Measurements from ENCODE around the gene LDLRAD4.

The LDLRAD4 gene

GRCh38 chr18:13393338-13393737 is 174.8 kb downstream of the LDLRAD4 start:
- DNase-seq (ENCODE audit: extremely low spot score) = no peak
- no peak for TF ChIP-seq SP1 (IDR thresholded peaks at IDR 0.05)
- no peak for TF ChIP-seq TARDBP (IDR thresholded peaks at IDR 0.05)
- no peak for TF ChIP-seq ARNT (IDR thresholded peaks at IDR 0.05)
- TF ChIP-seq CTBP1 (IDR thresholded peaks at IDR 0.05; ENCODE audit: borderline replicate concordance) = no peak
- TF ChIP-seq LEF1 (IDR thresholded peaks at IDR 0.05; ENCODE audit: borderline replicate concordance) = no peak
- TF ChIP-seq FOXK2 (IDR thresholded peaks at IDR 0.05) = no peak
- no peak for TF ChIP-seq NFRKB (IDR thresholded peaks at IDR 0.05)
- TF ChIP-seq, protein P1, sequence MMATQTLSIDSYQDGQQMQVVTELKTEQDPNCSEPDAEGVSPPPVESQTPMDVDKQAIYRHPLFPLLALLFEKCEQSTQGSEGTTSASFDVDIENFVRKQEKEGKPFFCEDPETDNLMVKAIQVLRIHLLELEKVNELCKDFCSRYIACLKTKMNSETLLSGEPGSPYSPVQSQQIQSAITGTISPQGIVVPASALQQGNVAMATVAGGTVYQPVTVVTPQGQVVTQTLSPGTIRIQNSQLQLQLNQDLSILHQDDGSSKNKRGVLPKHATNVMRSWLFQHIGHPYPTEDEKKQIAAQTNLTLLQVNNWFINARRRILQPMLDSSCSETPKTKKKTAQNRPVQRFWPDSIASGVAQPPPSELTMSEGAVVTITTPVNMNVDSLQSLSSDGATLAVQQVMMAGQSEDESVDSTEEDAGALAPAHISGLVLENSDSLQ (IDR thresholded peaks at IDR 0.05) = no peak
- TF ChIP-seq FOXA1 (IDR thresholded peaks at IDR 0.05) = no peak
- TF ChIP-seq SUZ12 (IDR thresholded peaks at IDR 0.05) = no peak
- TF ChIP-seq ZNF384 (IDR thresholded peaks at IDR 0.05) = no peak
- no peak for TF ChIP-seq BHLHE40 (IDR thresholded peaks at IDR 0.05; ENCODE audit: borderline replicate concordance)
- TF ChIP-seq ELF4 (IDR thresholded peaks at IDR 0.05) = no peak
- TF ChIP-seq FOXM1 (IDR thresholded peaks at IDR 0.05; ENCODE audit: borderline replicate concordance) = no peak
- no peak for TF ChIP-seq L3MBTL2 (conservative IDR thresholded peaks at IDR 0.05)
- TF ChIP-seq HDGF (IDR thresholded peaks at IDR 0.05; ENCODE audit: borderline replicate concordance) = no peak
- ChIA-PET CTCF (no interaction called here), POLR2A (no interaction called here)

GRCh38 chr18:13394801-13395200 is 176.2 kb downstream of the LDLRAD4 start:
- POLR2A ChIA-PET = no interaction called here
- DNase-seq (ENCODE audit: extremely low spot score) = no peak
- CTCF ChIA-PET = no interaction called here
- TF ChIP-seq BHLHE40 (IDR thresholded peaks at IDR 0.05; ENCODE audit: borderline replicate concordance) (no peak), LEF1 (IDR thresholded peaks at IDR 0.05; ENCODE audit: borderline replicate concordance) (no peak), NFRKB (IDR thresholded peaks at IDR 0.05) (no peak), ZNF384 (IDR thresholded peaks at IDR 0.05) (no peak), CTBP1 (IDR thresholded peaks at IDR 0.05; ENCODE audit: borderline replicate concordance) (no peak), HDGF (IDR thresholded peaks at IDR 0.05; ENCODE audit: borderline replicate concordance) (no peak)
- TF ChIP-seq, protein P1 (IDR thresholded peaks at IDR 0.05) = no peak

- POLR2A ChIA-PET = no interaction called here
- TF ChIP-seq, protein P1 (IDR thresholded peaks at IDR 0.05) = no peak
- TF ChIP-seq ARNT (IDR thresholded peaks at IDR 0.05) = no peak
- no peak for TF ChIP-seq SUZ12 (IDR thresholded peaks at IDR 0.05)
- no peak for TF ChIP-seq SP1 (IDR thresholded peaks at IDR 0.05)
- no peak for TF ChIP-seq NFRKB (IDR thresholded peaks at IDR 0.05)
- TF ChIP-seq LEF1 (IDR thresholded peaks at IDR 0.05; ENCODE audit: borderline replicate concordance) = no peak
- no peak for TF ChIP-seq TARDBP (IDR thresholded peaks at IDR 0.05)
- no peak for TF ChIP-seq BHLHE40 (IDR thresholded peaks at IDR 0.05; ENCODE audit: borderline replicate concordance)
- TF ChIP-seq FOXM1 (IDR thresholded peaks at IDR 0.05; ENCODE audit: borderline replicate concordance) = no peak
- no peak for TF ChIP-seq ZNF384 (IDR thresholded peaks at IDR 0.05)
- no peak for TF ChIP-seq FOXK2 (IDR thresholded peaks at IDR 0.05)
- CTCF ChIA-PET = no interaction called here
- DNase-seq (ENCODE audit: extremely low spot score) = no peak
Observed at GRCh38 chr18:13395577-13395976, 177.0 kb downstream of the LDLRAD4 start.

- POLR2A ChIA-PET = no interaction called here
- CTCF ChIA-PET = no interaction called here
- TF ChIP-seq FOXA1 (IDR thresholded peaks at IDR 0.05) = no peak
- no peak for DNase-seq (ENCODE audit: extremely low spot score)
Observed at GRCh38 chr18:13397504-13398163, 179.1 kb downstream of the LDLRAD4 start.

DNA sequence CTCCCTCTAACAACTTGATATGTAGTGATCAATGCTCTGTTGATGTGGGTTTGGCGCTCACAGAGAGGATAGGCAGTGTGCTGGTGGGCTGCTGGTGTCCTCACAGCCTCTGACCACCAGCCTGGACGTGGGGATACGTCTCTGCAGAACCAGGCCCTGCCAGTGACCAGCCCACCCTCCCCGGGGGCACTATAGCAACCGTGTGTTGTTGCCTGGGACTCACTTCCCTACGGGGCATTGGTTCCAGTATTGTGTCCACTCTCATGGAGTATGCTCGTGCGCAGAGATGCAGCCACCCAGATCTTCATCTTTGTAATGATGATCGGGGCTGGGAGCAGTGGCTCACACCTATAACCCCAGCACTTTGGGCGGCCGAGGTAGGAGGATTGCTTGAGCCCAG is 180.1 kb downstream of the LDLRAD4 start:
- ChIA-PET CTCF (no interaction called here), POLR2A (no interaction called here)
- DNase-seq (ENCODE audit: extremely low spot score) = no peak
- TF ChIP-seq CTBP1 (IDR thresholded peaks at IDR 0.05; ENCODE audit: borderline replicate concordance) (no peak), SP1 (IDR thresholded peaks at IDR 0.05) (no peak), NFRKB (IDR thresholded peaks at IDR 0.05) (no peak), SUZ12 (IDR thresholded peaks at IDR 0.05) (no peak), L3MBTL2 (conservative IDR thresholded peaks at IDR 0.05) (no peak), LEF1 (IDR thresholded peaks at IDR 0.05; ENCODE audit: borderline replicate concordance) (no peak), FOXM1 (IDR thresholded peaks at IDR 0.05; ENCODE audit: borderline replicate concordance) (no peak), ZNF384 (IDR thresholded peaks at IDR 0.05) (no peak), FOXA1 (IDR thresholded peaks at IDR 0.05) (no peak), TARDBP (IDR thresholded peaks at IDR 0.05) (no peak), ELF4 (IDR thresholded peaks at IDR 0.05) (no peak), ARNT (IDR thresholded peaks at IDR 0.05) (no peak)
- TF ChIP-seq, protein P1 (IDR thresholded peaks at IDR 0.05) = no peak

DNA sequence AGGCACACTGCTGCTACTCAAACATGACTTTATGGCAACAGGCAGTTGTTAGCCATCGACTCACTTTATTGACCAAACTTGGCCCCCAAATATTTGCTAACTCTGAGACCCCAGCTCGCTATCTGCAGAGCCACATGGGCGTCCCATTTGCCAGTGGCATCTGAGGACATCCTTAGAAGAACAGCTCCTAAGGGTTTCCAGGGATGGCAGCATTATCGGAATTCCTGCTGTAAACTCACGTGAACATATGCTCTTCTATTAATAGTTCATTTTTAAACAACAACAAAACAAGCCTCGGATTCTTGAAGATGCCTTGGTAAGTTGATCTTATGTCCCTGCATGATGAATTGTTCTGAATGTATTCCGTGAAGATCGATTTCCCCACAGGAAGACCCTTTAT is 181.0 kb downstream of the LDLRAD4 start:
- ChIA-PET CTCF (no interaction called here), POLR2A (no interaction called here)
- no peak for DNase-seq (ENCODE audit: extremely low spot score)
- TF ChIP-seq ARNT (IDR thresholded peaks at IDR 0.05) (no peak), CTBP1 (IDR thresholded peaks at IDR 0.05; ENCODE audit: borderline replicate concordance) (no peak), NFRKB (IDR thresholded peaks at IDR 0.05) (no peak), HDGF (IDR thresholded peaks at IDR 0.05; ENCODE audit: borderline replicate concordance) (no peak), ZNF384 (IDR thresholded peaks at IDR 0.05) (no peak), LEF1 (IDR thresholded peaks at IDR 0.05; ENCODE audit: borderline replicate concordance) (no peak), L3MBTL2 (conservative IDR thresholded peaks at IDR 0.05) (no peak), FOXA1 (IDR thresholded peaks at IDR 0.05) (no peak), SP1 (IDR thresholded peaks at IDR 0.05) (no peak), TARDBP (IDR thresholded peaks at IDR 0.05) (no peak), SUZ12 (IDR thresholded peaks at IDR 0.05) (no peak), FOXK2 (IDR thresholded peaks at IDR 0.05) (no peak), ELF4 (IDR thresholded peaks at IDR 0.05) (no peak)
- TF ChIP-seq, protein P1 (IDR thresholded peaks at IDR 0.05) = no peak

Data from HEK293T (cell line).